ENCODE results near the gene DIP2B. TPM values are rescaled to one million over a fixed set of nuclear protein-coding genes. Genes with fewer than 3 reads are reported as not detected.

The DIP2B gene
- polyA plus RNA-seq, 1 of the 3 experiments (the other 2 are of a cell fraction), result 6.6 TPM

DNA sequence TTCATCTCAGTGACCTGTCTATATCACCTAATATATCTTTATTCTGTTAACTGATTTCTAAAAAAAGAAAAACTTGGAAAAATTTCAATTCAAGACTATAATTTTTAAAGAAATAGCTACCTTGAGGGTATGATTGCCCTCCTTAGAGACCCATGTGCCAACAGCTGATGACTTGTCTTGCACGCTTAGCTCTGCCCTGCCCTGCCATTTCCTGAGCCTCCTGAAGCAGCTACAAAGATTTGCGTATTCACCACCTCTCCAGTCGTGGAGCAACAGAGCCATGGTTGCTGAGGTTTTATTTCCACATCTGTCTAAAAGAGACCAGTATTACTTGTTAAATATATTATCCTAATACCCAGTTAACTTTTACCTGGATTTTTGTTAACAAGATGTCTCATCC lies 167.4 kb downstream of the DIP2B start:
- Histone ChIP-seq H3K27me3 (ENCODE audit: insufficient read depth) (no peaks in the 10 kb centered on the region), H3K9me3 (no peaks in the 10 kb centered on the region), H3K4me3 (ENCODE audit: low read depth in 2 of 2, low read length in 1 of 2) (no peak overlapping the region), H3K4me2 (no peak overlapping the region), H3K9ac (no peak overlapping the region), H3K27ac (ENCODE audit: low read depth in 2 of 2, low read length in 1 of 2) (no peak overlapping the region), H3K4me1 (ENCODE audit: control insufficient read depth in 1 of 2, insufficient read depth in 2 of 2, low read depth in 1 of 2, low read length in 1 of 2) (peaks cover 0 to 3% of the 10 kb centered on the region in 2 experiments; a peak in 1 of 4 replicates), H2AFZ (ENCODE audit: low read depth) (no peak overlapping the region), H3K79me2 (ENCODE audit: insufficient read depth) (no peaks in the 10 kb centered on the region), H3K9me2 (no peaks in the 10 kb centered on the region), H4K20me1 (ENCODE audit: insufficient read depth) (no peaks in the 10 kb centered on the region), H3K36me3 (replicated peaks in 1 of 2; ENCODE audit: control insufficient read depth in 1 of 2, insufficient read depth in 2 of 2, low read length in 1 of 2) (peaks cover 26 to 32% of the 10 kb centered on the region in 2 experiments), H3F3A (replicated peaks; ENCODE audit: insufficient read depth) (peaks cover 4% of the 10 kb centered on the region)
- 100% methylated on average over 3 of the region's 3 CpGs for WGBS (ENCODE audit: low lambda C conversion rate)
- DNase-seq, result no peak
- POLR2A ChIA-PET, result no interaction called here
- CTCF ChIA-PET, result interaction anchor here (1.0 kb wide), 1 partner anchor 167 kb away, joined by 4 read pairs; the partner anchor contains the start of gene DIP2B
- no peak for TF ChIP-seq TEAD4 (IDR thresholded peaks at IDR 0.05; ENCODE audit: borderline replicate concordance, insufficient read depth)
- TF ChIP-seq TCF12 (IDR thresholded peaks at IDR 0.05), result no peak
- TF ChIP-seq SIN3A (IDR thresholded peaks at IDR 0.05; ENCODE audit: borderline replicate concordance, low read depth, low read length), result no peak
- TF ChIP-seq FOXM1 (IDR thresholded peaks at IDR 0.05; ENCODE audit: low read depth), result no peak
- no peak for TF ChIP-seq NFIC (IDR thresholded peaks at IDR 0.05; ENCODE audit: borderline replicate concordance)
- TF ChIP-seq, protein P1, sequence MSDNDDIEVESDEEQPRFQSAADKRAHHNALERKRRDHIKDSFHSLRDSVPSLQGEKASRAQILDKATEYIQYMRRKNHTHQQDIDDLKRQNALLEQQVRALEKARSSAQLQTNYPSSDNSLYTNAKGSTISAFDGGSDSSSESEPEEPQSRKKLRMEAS (IDR thresholded peaks at IDR 0.05; ENCODE audit: low read depth), result no peak
- no peak for TF ChIP-seq JUND (IDR thresholded peaks at IDR 0.05)
- no peak for TF ChIP-seq RCOR1 (IDR thresholded peaks at IDR 0.05; ENCODE audit: low read length)
- TF ChIP-seq POLR2AphosphoS5 (IDR thresholded peaks at IDR 0.05; ENCODE audit: low read depth, low read length), result no peak
- TF ChIP-seq, protein P2, sequence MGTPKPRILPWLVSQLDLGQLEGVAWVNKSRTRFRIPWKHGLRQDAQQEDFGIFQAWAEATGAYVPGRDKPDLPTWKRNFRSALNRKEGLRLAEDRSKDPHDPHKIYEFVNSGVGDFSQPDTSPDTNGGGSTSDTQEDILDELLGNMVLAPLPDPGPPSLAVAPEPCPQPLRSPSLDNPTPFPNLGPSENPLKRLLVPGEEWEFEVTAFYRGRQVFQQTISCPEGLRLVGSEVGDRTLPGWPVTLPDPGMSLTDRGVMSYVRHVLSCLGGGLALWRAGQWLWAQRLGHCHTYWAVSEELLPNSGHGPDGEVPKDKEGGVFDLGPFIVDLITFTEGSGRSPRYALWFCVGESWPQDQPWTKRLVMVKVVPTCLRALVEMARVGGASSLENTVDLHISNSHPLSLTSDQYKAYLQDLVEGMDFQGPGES (IDR thresholded peaks at IDR 0.05; ENCODE audit: low read depth, low read length), result no peak

DNA sequence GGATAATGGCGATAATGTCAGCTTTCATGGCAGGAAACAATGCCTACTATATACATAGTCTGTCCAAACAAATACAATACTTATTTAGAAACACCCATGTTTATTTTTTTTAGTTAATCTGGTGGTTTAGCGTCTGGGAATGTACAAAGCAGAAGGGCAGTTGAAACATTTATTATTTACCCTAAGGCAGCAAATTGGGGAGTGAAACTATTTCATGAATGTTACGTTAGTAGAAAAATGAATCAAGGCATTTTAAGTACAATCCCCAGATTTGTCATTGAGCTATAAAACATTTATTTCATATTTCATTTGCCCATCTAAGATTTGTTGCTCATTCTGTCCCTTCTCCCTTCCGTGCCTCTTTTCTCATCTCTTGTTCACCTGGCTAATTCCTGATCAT lies 172.0 kb downstream of the DIP2B start:
- H3K79me2 ChIP-seq (ENCODE audit: insufficient read depth), result no peaks in the 10 kb centered on the region
- no peak for DNase-seq
- H3F3A ChIP-seq (replicated peaks; ENCODE audit: insufficient read depth), result peaks cover 4% of the 10 kb centered on the region
- ChIA-PET POLR2A (no interaction called here), CTCF (interaction anchor here (0.8 kb wide), 1 partner anchor 12 kb away, joined by 4 read pairs; no protein-coding TSS in a partner anchor)
- H3K9me2 ChIP-seq, result no peaks in the 10 kb centered on the region
- no peaks in the 10 kb centered on the region for H4K20me1 ChIP-seq (ENCODE audit: insufficient read depth)
- H3K4me1 ChIP-seq (ENCODE audit: control insufficient read depth in 1 of 2, insufficient read depth in 2 of 2, low read depth in 1 of 2, low read length in 1 of 2), result no peaks in the 10 kb centered on the region; a peak in 1 of 4 replicates
- H3K9ac ChIP-seq, result no peak overlapping the region
- no peak for TF ChIP-seq NFIC (IDR thresholded peaks at IDR 0.05; ENCODE audit: borderline replicate concordance)
- TF ChIP-seq CHD2 (IDR thresholded peaks at IDR 0.05; ENCODE audit: low read length, partially characterized antibody), result no peak
- TF ChIP-seq, protein P3, sequence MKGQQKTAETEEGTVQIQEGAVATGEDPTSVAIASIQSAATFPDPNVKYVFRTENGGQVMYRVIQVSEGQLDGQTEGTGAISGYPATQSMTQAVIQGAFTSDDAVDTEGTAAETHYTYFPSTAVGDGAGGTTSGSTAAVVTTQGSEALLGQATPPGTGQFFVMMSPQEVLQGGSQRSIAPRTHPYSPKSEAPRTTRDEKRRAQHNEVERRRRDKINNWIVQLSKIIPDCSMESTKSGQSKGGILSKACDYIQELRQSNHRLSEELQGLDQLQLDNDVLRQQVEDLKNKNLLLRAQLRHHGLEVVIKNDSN (IDR thresholded peaks at IDR 0.05; ENCODE audit: borderline replicate concordance, low read depth), result no peak
- TF ChIP-seq FOXM1 (IDR thresholded peaks at IDR 0.05; ENCODE audit: low read depth), result no peak
- TF ChIP-seq, protein P4, sequence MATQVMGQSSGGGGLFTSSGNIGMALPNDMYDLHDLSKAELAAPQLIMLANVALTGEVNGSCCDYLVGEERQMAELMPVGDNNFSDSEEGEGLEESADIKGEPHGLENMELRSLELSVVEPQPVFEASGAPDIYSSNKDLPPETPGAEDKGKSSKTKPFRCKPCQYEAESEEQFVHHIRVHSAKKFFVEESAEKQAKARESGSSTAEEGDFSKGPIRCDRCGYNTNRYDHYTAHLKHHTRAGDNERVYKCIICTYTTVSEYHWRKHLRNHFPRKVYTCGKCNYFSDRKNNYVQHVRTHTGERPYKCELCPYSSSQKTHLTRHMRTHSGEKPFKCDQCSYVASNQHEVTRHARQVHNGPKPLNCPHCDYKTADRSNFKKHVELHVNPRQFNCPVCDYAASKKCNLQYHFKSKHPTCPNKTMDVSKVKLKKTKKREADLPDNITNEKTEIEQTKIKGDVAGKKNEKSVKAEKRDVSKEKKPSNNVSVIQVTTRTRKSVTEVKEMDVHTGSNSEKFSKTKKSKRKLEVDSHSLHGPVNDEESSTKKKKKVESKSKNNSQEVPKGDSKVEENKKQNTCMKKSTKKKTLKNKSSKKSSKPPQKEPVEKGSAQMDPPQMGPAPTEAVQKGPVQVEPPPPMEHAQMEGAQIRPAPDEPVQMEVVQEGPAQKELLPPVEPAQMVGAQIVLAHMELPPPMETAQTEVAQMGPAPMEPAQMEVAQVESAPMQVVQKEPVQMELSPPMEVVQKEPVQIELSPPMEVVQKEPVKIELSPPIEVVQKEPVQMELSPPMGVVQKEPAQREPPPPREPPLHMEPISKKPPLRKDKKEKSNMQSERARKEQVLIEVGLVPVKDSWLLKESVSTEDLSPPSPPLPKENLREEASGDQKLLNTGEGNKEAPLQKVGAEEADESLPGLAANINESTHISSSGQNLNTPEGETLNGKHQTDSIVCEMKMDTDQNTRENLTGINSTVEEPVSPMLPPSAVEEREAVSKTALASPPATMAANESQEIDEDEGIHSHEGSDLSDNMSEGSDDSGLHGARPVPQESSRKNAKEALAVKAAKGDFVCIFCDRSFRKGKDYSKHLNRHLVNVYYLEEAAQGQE (IDR thresholded peaks at IDR 0.05; ENCODE audit: low read depth, low read length), result no peak
- TF ChIP-seq TCF12 (IDR thresholded peaks at IDR 0.05), result no peak
- no peak for TF ChIP-seq NRF1 (IDR thresholded peaks at IDR 0.05; ENCODE audit: low read depth, low read length)
- no peak for TF ChIP-seq GATA2 (CRISPR knock-in tag; IDR thresholded peaks at IDR 0.05)
- TF ChIP-seq, protein P2 (IDR thresholded peaks at IDR 0.05; ENCODE audit: low read depth, low read length), result no peak
- TF ChIP-seq SMC3 (IDR thresholded peaks at IDR 0.05; ENCODE audit: low read depth, low read length), result no peak
- TF ChIP-seq EP300 (IDR thresholded peaks at IDR 0.05; ENCODE audit: borderline replicate concordance in 1 of 2, low read depth in 1 of 2, low read length in 1 of 2), result no peak
- no peak for TF ChIP-seq FOXJ3 (CRISPR knock-in tag; IDR thresholded peaks at IDR 0.05)
- TF ChIP-seq YY1 (IDR thresholded peaks at IDR 0.05; ENCODE audit: low read depth), result no peak
- TF ChIP-seq, protein P5, sequence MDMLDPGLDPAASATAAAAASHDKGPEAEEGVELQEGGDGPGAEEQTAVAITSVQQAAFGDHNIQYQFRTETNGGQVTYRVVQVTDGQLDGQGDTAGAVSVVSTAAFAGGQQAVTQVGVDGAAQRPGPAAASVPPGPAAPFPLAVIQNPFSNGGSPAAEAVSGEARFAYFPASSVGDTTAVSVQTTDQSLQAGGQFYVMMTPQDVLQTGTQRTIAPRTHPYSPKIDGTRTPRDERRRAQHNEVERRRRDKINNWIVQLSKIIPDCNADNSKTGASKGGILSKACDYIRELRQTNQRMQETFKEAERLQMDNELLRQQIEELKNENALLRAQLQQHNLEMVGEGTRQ (IDR thresholded peaks at IDR 0.05; ENCODE audit: borderline replicate concordance, low read depth, low read length), result no peak
- TF ChIP-seq RXRA (IDR thresholded peaks at IDR 0.05; ENCODE audit: borderline replicate concordance, low read depth), result no peak
- no peak overlapping the region for H3K4me2 ChIP-seq
- peaks cover 29 to 38% of the 10 kb centered on the region in 2 experiments for H3K36me3 ChIP-seq (replicated peaks in 1 of 2; ENCODE audit: control insufficient read depth in 1 of 2, insufficient read depth in 2 of 2, low read length in 1 of 2)
- H3K27me3 ChIP-seq (ENCODE audit: insufficient read depth), result no peaks in the 10 kb centered on the region
- WGBS (ENCODE audit: low lambda C conversion rate), result 94% methylated on average over 4 of the region's 4 CpGs
- no peak overlapping the region for H2AFZ ChIP-seq (ENCODE audit: low read depth)
- no peaks in the 10 kb centered on the region for H3K9me3 ChIP-seq
- H3K4me3 ChIP-seq (ENCODE audit: low read depth in 2 of 2, low read length in 1 of 2), result no peak overlapping the region
- no peak overlapping the region for H3K27ac ChIP-seq (ENCODE audit: low read depth in 2 of 2, low read length in 1 of 2)
